ENCODE results near the gene PTCH2. TPM values are rescaled to one million over a fixed set of nuclear protein-coding genes. Genes with fewer than 3 reads are reported as not detected.
A peak's percentile ranks its signal among the peaks of the same experiment; 100 is the strongest.
"Not testable (repeated sequence)": the region's sequence is repeated elsewhere in the genome, so short reads cannot be mapped to it uniquely, and the experiment has no call there.

Gene PTCH2
- total and polyA plus RNA-seq, 3 experiments from 2014 or later: 1.1 to 1.7 TPM; not detected in 1

DNA sequence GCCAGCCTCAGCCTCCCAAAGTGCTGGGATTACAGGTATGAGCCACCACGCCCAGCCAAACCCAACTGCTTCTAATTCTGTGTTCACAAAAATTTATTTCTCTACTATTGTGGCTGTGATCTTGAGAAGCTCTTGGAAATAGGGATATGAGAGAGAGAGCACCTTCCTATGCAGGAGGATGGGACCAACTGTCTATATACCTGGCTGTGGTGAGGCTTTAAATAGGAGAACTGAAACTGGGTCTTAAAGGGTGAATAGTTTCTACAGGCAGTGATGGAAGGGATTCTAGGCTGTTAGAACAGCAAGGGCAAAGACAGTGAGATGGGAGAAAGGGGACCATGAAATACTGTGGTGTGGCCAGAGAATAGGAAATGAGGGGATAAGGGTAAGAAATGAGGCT, 8.3 kb upstream of the PTCH2 start:
- DNase-seq: no peak
- Mint-ChIP-seq H3K4me1 (no peaks in the 10 kb centered on the region), H3K36me3 (peaks cover 4 to 42% (median 6%) of the 10 kb centered on the region in 3 donors), H3K27me3 (no peaks in the 10 kb centered on the region), H3K9me3 (no peaks in the 10 kb centered on the region), H3K27ac (no peak overlapping the region), H3K4me3 (no peak overlapping the region)
- H3K27me3 ChIP-seq (ENCODE audit: insufficient read depth, low read length, poor library complexity, severe bottlenecking): no peaks in the 10 kb centered on the region
- no peaks in the 10 kb centered on the region for H3K36me3 ChIP-seq (ENCODE audit: insufficient read depth, low read length)
- no peak overlapping the region for H3K27ac ChIP-seq (ENCODE audit: low read depth, low read length)
- ChIA-PET CTCF (no interaction called here), POLR2A (interaction anchor here (0.6 kb wide), 1 partner anchor 15 kb away, joined by 5 read pairs; no protein-coding TSS in a partner anchor)
- H3K4me3 ChIP-seq (ENCODE audit: low read length): no peak overlapping the region
- H3K9me3 ChIP-seq (ENCODE audit: low read length): no peaks in the 10 kb centered on the region
- no peaks in the 10 kb centered on the region for H3K4me1 ChIP-seq (ENCODE audit: insufficient read depth, low read length)

DNA sequence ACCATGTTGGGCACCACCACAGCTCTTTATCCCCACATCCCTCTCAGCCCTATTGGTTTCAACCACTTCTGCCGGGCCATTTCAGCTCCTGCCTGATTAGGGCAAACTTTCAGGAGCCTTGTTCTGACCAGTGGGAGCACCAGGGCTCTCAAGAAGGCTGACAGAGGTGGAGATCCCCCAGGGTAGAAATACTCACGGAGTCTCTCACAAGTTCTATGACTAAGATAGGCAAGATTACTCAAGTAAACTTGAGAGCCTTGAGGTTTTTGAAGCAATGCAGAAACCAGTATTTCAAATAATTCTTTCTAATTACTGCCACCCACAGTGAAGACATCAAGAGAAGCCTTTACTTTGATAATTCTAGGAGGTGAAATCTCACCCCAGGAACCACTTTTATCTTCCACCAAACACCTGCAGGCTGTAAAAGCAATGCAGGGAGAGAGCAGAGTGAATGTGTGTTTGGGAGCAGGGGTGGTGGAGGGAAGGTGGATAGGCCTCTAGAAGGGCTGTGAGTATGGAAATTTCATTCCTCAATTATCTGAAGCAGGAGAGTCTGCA, 6.6 kb upstream of the PTCH2 start:
- no peaks in the 10 kb centered on the region for H3K9me3 ChIP-seq (ENCODE audit: low read length)
- POLR2A ChIA-PET: no interaction called here

DNA sequence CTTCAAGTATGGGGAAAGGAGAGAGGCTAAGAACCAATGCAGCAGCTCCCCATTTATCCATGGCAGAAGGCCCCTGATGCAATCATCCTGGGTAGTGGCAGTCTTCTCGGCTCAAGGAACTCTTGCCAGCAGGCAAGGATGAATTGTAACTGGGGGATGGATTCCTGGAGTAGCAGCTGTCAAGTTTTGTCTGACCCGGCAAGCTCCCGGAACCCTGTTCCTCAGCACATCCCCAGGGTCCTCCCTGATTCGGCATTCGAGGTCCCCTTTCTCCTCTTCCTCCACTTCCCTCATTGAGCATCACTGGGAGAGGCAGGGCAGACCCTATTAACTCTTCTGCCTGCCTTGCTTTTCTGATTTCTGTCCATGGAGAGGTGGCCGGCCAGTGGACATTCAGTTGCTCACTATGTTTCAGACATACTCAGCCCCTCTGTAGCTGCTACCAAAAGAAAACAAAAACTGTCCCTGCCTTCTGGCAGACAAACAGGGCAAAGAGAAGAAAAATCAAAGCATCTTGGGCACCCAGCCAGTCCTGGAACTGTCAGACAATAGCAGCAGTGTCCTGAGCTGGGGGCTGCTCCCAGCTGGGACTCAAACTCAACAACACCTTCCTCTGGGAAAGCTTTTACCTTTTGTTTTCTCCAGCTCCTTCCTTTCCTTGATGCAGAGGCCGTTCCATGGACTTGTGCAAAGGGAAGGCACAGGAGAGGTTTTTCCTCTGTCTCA, 5.6 kb upstream of the PTCH2 start:
- peaks cover 0 to 4% (median 0%) of the 10 kb centered on the region in 3 donors for H3K4me1 Mint-ChIP-seq
- H3K27me3 Mint-ChIP-seq: no peaks in the 10 kb centered on the region
- H3K36me3 Mint-ChIP-seq: peaks cover 0 to 25% (median 3%) of the 10 kb centered on the region in 3 donors
- Histone ChIP-seq H3K36me3 (ENCODE audit: insufficient read depth, low read length) (no peaks in the 10 kb centered on the region), H3K27me3 (ENCODE audit: insufficient read depth, low read length, poor library complexity, severe bottlenecking) (no peaks in the 10 kb centered on the region), H3K4me1 (ENCODE audit: insufficient read depth, low read length) (no peaks in the 10 kb centered on the region), H3K27ac (ENCODE audit: low read depth, low read length) (no peak overlapping the region), H3K4me3 (ENCODE audit: low read length) (no peak overlapping the region), H3K9me3 (ENCODE audit: low read length) (no peaks in the 10 kb centered on the region)
- H3K4me3 Mint-ChIP-seq: no peak overlapping the region
- H3K9me3 Mint-ChIP-seq: no peaks in the 10 kb centered on the region
- CTCF ChIA-PET: interaction anchor here (1.1 to 2.3 kb wide), 2 partner anchors 12 to 135 kb away, joined by 4 to 7 read pairs; no protein-coding TSS in a partner anchor
- H3K27ac Mint-ChIP-seq: peak overlapping the region in 2 of 8 donors; percentile 12 to 75
- POLR2A ChIA-PET: no interaction called here
- DNase-seq: no peak

More for the DNA sequence above, 6.6 kb upstream of the PTCH2 start:
- Histone ChIP-seq H3K27me3 (ENCODE audit: insufficient read depth, low read length, poor library complexity, severe bottlenecking) (no peaks in the 10 kb centered on the region), H3K4me3 (ENCODE audit: low read length) (no peak overlapping the region), H3K36me3 (ENCODE audit: insufficient read depth, low read length) (no peaks in the 10 kb centered on the region), H3K27ac (ENCODE audit: low read depth, low read length) (no peak overlapping the region), H3K4me1 (ENCODE audit: insufficient read depth, low read length) (no peaks in the 10 kb centered on the region)
- H3K4me1 Mint-ChIP-seq: no peaks in the 10 kb centered on the region
- CTCF ChIA-PET: interaction anchor here (2.3 kb wide), 1 partner anchor 13 kb away, joined by 7 read pairs; no protein-coding TSS in a partner anchor
- no peaks in the 10 kb centered on the region for H3K9me3 Mint-ChIP-seq
- no peak overlapping the region for H3K4me3 Mint-ChIP-seq
- H3K36me3 Mint-ChIP-seq: peaks cover 0 to 30% (median 6%) of the 10 kb centered on the region in 3 donors
- H3K27ac Mint-ChIP-seq: peak overlapping the region in 1 of 8 donors; percentile 75
- no peak for DNase-seq
- H3K27me3 Mint-ChIP-seq: no peaks in the 10 kb centered on the region

DNA sequence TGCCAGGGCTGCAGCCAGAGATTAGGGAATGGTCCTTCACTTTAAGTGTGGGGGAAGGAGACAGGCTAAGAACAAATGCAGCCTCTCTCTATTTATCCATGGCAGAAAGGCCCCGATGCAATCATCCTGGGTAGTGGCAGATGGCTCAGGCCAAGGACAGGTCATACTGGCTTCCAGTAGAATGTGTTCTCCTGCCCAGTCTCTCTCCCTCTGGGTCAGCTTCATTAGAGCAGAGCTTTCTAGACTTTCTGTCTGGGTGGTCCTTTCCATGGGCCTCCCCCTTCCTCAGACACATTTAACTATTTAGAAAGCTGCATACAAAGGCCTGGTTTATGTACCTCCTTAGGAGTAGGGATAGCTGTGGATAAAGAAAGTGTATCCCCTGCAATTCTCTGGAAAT, 4.8 kb upstream of the PTCH2 start:
- Histone ChIP-seq H3K4me1 (ENCODE audit: insufficient read depth, low read length) (no peaks in the 10 kb centered on the region), H3K4me3 (ENCODE audit: low read length) (no peak overlapping the region), H3K27me3 (ENCODE audit: insufficient read depth, low read length, poor library complexity, severe bottlenecking) (no peaks in the 10 kb centered on the region), H3K27ac (ENCODE audit: low read depth, low read length) (no peak overlapping the region), H3K36me3 (ENCODE audit: insufficient read depth, low read length) (no peaks in the 10 kb centered on the region), H3K9me3 (ENCODE audit: low read length) (no peaks in the 10 kb centered on the region)
- DNase-seq: no peak
- no peak overlapping the region for H3K4me3 Mint-ChIP-seq
- H3K27ac Mint-ChIP-seq: peak overlapping the region in 2 of 8 donors; percentile 12 to 36
- POLR2A ChIA-PET: no interaction called here
- no peaks in the 10 kb centered on the region for H3K9me3 Mint-ChIP-seq
- CTCF ChIA-PET: interaction anchor here (1.1 to 2.3 kb wide), 2 partner anchors 12 to 134 kb away, joined by 4 to 7 read pairs; no protein-coding TSS in a partner anchor
- H3K4me1 Mint-ChIP-seq: peaks cover 0 to 4% (median 2%) of the 10 kb centered on the region in 3 donors
- peaks cover 0 to 23% (median 3%) of the 10 kb centered on the region in 3 donors for H3K36me3 Mint-ChIP-seq
- H3K27me3 Mint-ChIP-seq: no peaks in the 10 kb centered on the region

DNA sequence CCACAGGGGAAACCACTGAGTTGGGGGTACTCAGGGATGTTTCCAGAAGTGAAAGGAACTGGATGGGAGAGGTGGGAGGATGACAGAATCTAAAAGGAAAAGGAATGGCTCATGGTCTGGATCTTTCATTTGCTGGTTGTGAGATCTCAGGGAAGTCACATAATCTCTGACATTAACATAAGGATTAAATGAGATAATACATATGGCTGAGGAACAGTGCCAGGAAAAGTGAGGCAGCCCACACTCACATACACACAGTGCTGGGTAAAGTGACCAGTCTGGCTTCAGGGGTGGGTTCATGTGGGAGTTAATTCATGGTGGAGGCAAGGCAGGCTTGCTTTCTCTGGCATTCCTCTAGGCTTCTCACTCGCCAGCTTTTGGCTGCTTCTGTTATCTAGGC, 3.9 kb upstream of the PTCH2 start:
- Histone ChIP-seq H3K4me1 (ENCODE audit: insufficient read depth, low read length) (no peaks in the 10 kb centered on the region), H3K27me3 (ENCODE audit: insufficient read depth, low read length, poor library complexity, severe bottlenecking) (no peaks in the 10 kb centered on the region), H3K36me3 (ENCODE audit: insufficient read depth, low read length) (no peaks in the 10 kb centered on the region), H3K9me3 (ENCODE audit: low read length) (no peaks in the 10 kb centered on the region), H3K27ac (ENCODE audit: low read depth, low read length) (no peak overlapping the region), H3K4me3 (ENCODE audit: low read length) (no peak overlapping the region)
- ChIA-PET POLR2A (no interaction called here), CTCF (interaction anchor here (1.4 kb wide), 1 partner anchor 54 kb away, joined by 4 read pairs; no protein-coding TSS in a partner anchor)
- Mint-ChIP-seq H3K4me3 (no peak overlapping the region), H3K9me3 (no peaks in the 10 kb centered on the region), H3K36me3 (peaks cover 0 to 18% (median 1%) of the 10 kb centered on the region in 3 donors), H3K27ac (peak overlapping the region in 1 of 8 donors; percentile 83), H3K27me3 (peaks cover 6 to 7% of the 10 kb centered on the region in 2 donors), H3K4me1 (peaks cover 4 to 8% (median 8%) of the 10 kb centered on the region in 3 donors)
- no peak for DNase-seq

DNA sequence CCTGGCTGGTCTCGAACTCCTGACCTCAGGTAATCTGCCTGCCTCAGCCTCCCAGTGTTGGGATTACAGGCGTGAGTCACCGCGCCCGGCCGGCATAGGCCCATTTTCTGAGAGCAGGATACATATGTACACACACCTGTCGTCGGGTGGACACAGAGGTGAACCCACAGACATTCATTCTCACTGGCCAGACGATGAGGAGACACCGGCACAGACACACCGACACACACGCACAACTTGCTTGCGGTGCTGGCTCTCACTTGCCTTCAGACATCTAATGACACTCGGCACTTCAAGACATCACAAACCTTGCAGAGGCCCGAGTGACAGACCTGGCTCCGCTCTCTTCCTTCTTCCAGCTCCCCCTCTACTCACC, 579 bp downstream of the PTCH2 start:
- Mint-ChIP-seq H3K4me3 (peak overlapping the region in 6 of 7 donors; percentile 52 to 80 (median 64)), H3K27me3 (peaks cover 22 to 26% of the 10 kb centered on the region in 2 donors), H3K27ac (peak overlapping the region in 1 of 8 donors; percentile 79), H3K9me3 (no peaks in the 10 kb centered on the region), H3K36me3 (peaks cover 0 to 4% (median 0%) of the 10 kb centered on the region in 3 donors), H3K4me1 (peaks cover 4 to 11% (median 8%) of the 10 kb centered on the region in 3 donors)
- CTCF ChIA-PET: interaction anchor here (1.1 to 2.2 kb wide), 2 partner anchors 10 to 461 kb away, joined by 3 to 8 read pairs; no protein-coding TSS in a partner anchor
- DNase-seq: no peak
- Histone ChIP-seq H3K4me3 (ENCODE audit: low read length) (no peak overlapping the region), H3K4me1 (ENCODE audit: insufficient read depth, low read length) (no peaks in the 10 kb centered on the region), H3K27ac (ENCODE audit: low read depth, low read length) (no peak overlapping the region), H3K36me3 (ENCODE audit: insufficient read depth, low read length) (no peaks in the 10 kb centered on the region), H3K9me3 (ENCODE audit: low read length) (no peaks in the 10 kb centered on the region), H3K27me3 (ENCODE audit: insufficient read depth, low read length, poor library complexity, severe bottlenecking) (peaks cover 4% of the 10 kb centered on the region)
- POLR2A ChIA-PET: interaction anchor here (0.5 kb wide), 1 partner anchor 45 kb away, joined by 3 read pairs; no protein-coding TSS in a partner anchor

DNA sequence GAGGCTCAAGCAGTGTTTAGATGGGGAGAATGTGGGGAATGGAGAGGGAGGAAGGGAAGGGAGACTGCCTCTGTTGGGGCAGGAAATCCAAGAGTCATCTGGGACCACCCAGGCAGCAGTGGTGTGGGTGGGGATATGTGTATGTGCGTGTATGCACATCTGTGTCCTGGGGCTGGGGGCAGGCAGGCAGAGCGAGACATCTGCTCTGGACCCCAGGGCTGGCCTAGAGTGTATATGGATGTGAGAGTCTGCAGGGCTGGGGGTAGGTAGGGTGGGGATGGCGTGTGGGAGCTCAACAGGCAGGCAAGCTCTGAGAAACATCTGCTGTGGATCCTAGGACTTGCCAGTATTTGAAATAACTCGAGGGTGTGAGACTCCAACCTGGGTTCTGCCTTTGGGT, 3.5 kb downstream of the PTCH2 start:
- CTCF ChIA-PET: no interaction called here
- POLR2A ChIA-PET: no interaction called here
- H3K4me3 ChIP-seq (ENCODE audit: low read length): no peak overlapping the region

DNA sequence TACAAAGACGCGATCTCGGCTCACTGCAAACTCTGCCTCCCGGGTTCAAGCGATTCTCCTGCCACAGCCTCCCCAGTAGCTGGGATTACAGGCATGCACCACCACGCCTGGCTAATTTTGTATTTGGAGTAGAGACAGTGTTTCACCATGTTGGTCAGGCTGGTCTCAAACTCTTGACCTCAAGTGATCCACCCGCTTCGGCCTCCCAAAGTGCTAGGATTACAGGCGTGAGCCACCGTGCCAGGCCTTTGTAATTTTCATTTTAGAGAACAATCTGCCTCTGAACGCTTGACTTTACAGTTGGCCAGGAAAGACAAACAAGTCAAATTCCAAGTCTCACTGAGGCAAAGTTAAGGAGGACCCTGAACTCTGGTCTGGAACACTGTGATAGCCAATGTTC, 4.8 kb downstream of the PTCH2 start:
- DNase-seq; H3K36me3 ChIP-seq (ENCODE audit: insufficient read depth, low read length); H3K36me3 Mint-ChIP-seq; H3K4me1 ChIP-seq (ENCODE audit: insufficient read depth, low read length); POLR2A ChIA-PET; H3K9me3 ChIP-seq (ENCODE audit: low read length); H3K9me3 Mint-ChIP-seq; H3K27me3 ChIP-seq (ENCODE audit: insufficient read depth, low read length, poor library complexity, severe bottlenecking); H3K4me3 Mint-ChIP-seq; H3K4me3 ChIP-seq (ENCODE audit: low read length); H3K27ac ChIP-seq (ENCODE audit: low read depth, low read length): not testable (repeated sequence)
- Mint-ChIP-seq H3K27ac (peak overlapping the region in 1 of 8 donors; percentile 64), H3K4me1 (peaks cover 10 to 18% (median 12%) of the 10 kb centered on the region in 3 donors), H3K27me3 (peaks cover 22 to 28% of the 10 kb centered on the region in 2 donors)
- CTCF ChIA-PET: interaction anchor here (1.1 kb wide), 1 partner anchor 108 kb away, joined by 4 read pairs; no protein-coding TSS in a partner anchor

More for the DNA sequence above, 3.5 kb downstream of the PTCH2 start:
- H3K9me3 Mint-ChIP-seq: no peaks in the 10 kb centered on the region
- H3K27me3 Mint-ChIP-seq: peaks cover 22 to 28% of the 10 kb centered on the region in 2 donors
- H3K4me3 Mint-ChIP-seq: no peak overlapping the region
- H3K27me3 ChIP-seq (ENCODE audit: insufficient read depth, low read length, poor library complexity, severe bottlenecking): peaks cover 4% of the 10 kb centered on the region
- H3K27ac ChIP-seq (ENCODE audit: low read depth, low read length): no peak overlapping the region
- peaks cover 0 to 4% (median 0%) of the 10 kb centered on the region in 3 donors for H3K36me3 Mint-ChIP-seq
- H3K9me3 ChIP-seq (ENCODE audit: low read length): no peaks in the 10 kb centered on the region
- H3K36me3 ChIP-seq (ENCODE audit: insufficient read depth, low read length): no peaks in the 10 kb centered on the region
- no peak overlapping the region for H3K27ac Mint-ChIP-seq
- no peak for DNase-seq
- peaks cover 10 to 18% (median 16%) of the 10 kb centered on the region in 3 donors for H3K4me1 Mint-ChIP-seq
- H3K4me1 ChIP-seq (ENCODE audit: insufficient read depth, low read length): no peaks in the 10 kb centered on the region
